ENCODE data around the gene OTOF. TPM values are rescaled to one million over a fixed set of nuclear protein-coding genes. Genes with fewer than 3 reads are reported as not detected.

OTOF gene
- total and polyA plus RNA-seq, 8 donors, result 0.06 to 3.6 (median 0.29) TPM; not detected in 3

DNA sequence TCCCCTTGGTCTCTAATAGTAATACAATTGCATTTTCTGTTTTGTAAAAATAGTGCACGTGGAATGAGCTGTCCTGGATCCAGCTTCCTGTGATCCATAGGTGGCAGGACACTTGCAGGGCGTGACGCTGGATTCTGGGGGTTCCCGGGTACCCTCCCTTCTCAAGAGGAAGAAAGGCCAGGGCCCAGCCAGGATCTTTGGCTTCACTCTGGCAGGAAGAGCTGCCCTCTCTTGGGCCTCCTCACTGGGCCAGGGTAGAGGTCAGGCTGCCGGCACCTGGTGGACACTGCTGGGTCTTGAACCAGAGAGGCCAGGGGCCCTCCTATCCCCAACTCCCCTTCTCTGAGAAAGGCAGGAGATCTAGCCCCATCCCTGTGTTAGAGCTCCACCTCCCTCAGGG, 37.8 kb upstream of the OTOF start:
- 58 to 73% (median 68%) methylated on average over 5 of the region's 5 CpGs for WGBS, 5 donors
- TF ChIP-seq, protein P1, sequence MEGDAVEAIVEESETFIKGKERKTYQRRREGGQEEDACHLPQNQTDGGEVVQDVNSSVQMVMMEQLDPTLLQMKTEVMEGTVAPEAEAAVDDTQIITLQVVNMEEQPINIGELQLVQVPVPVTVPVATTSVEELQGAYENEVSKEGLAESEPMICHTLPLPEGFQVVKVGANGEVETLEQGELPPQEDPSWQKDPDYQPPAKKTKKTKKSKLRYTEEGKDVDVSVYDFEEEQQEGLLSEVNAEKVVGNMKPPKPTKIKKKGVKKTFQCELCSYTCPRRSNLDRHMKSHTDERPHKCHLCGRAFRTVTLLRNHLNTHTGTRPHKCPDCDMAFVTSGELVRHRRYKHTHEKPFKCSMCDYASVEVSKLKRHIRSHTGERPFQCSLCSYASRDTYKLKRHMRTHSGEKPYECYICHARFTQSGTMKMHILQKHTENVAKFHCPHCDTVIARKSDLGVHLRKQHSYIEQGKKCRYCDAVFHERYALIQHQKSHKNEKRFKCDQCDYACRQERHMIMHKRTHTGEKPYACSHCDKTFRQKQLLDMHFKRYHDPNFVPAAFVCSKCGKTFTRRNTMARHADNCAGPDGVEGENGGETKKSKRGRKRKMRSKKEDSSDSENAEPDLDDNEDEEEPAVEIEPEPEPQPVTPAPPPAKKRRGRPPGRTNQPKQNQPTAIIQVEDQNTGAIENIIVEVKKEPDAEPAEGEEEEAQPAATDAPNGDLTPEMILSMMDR (IDR thresholded peaks at IDR 0.05), result no peak
- no peak for TF ChIP-seq POLR2A (IDR thresholded peaks at IDR 0.05)
- TF ChIP-seq POLR2AphosphoS5 (IDR thresholded peaks at IDR 0.05), result no peak
- no peak for TF ChIP-seq EP300 (IDR thresholded peaks at IDR 0.05)
- DNase-seq, result no peak
- Histone ChIP-seq H3K4me1 (no peaks in the 10 kb centered on the region), H3K27ac (no peak overlapping the region), H3K36me3 (no peaks in the 10 kb centered on the region), H3K4me3 (no peak overlapping the region), H3K27me3 (peaks cover 0 to 27% (median 0%) of the 10 kb centered on the region in 3 donors), H3K9me3 (no peaks in the 10 kb centered on the region)
- intact Hi-C loops (cut with DNase I; ENCODE audit: low total_unique reads), result no loop called here

DNA sequence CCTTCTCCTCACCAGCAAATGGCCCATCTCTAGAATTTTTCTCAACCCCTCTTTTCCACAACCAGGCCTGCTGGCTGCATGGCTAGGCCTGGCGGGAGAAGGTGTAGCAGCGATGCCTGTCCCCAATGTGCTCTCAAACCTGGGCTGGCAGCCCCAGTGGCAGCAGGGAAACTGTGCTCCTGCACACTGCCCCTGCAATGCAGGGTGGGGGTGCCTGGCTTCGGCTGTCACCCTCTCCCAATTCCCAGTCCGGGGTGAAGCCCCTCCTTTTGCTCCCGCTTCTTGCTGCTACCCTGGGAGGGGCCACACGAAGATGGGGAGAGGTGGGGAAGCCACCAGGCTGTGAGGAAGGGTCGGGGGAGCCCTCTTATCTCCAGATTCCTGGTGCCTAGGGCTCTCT, 36.1 kb upstream of the OTOF start:
- H3K27me3 ChIP-seq, result peaks cover 0 to 10% (median 0%) of the 10 kb centered on the region in 3 donors
- TF ChIP-seq POLR2AphosphoS5 (IDR thresholded peaks at IDR 0.05), result no peak
- no peak for TF ChIP-seq POLR2A (IDR thresholded peaks at IDR 0.05)
- TF ChIP-seq, protein P1 (IDR thresholded peaks at IDR 0.05), result no peak
- no peak for TF ChIP-seq EP300 (IDR thresholded peaks at IDR 0.05)
- no peaks in the 10 kb centered on the region for H3K9me3 ChIP-seq
- no peak for DNase-seq
- H3K4me3 ChIP-seq, result no peak overlapping the region
- H3K27ac ChIP-seq, result no peak overlapping the region
- no peaks in the 10 kb centered on the region for H3K36me3 ChIP-seq
- H3K4me1 ChIP-seq, result no peaks in the 10 kb centered on the region
- intact Hi-C loops (cut with DNase I; ENCODE audit: low total_unique reads), result no loop called here
- 68 to 84% (median 81%) methylated on average over 4 to 7 of the region's 7 CpGs for WGBS, 5 donors

DNA sequence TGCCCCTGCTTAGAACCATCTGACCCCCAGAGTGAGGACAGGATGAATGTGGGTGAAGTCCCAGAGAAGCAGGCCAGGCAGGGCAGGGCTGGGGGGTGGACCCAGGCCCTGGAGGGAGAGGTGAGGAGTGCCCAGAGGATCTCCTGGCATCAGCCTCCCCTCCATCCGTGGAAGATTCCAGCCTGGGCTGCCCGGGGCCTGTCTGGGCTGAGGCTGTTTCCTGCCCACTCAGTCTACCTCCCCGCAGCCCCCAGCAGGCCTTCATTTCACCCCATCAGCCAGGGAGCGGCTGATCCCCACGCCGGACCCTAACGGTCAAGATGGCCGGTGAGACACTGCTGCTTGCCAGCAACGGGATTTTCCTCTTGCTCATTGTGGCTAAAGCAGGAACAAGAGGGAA, 35.3 kb upstream of the OTOF start:
- Histone ChIP-seq H3K27ac (no peak overlapping the region), H3K4me1 (no peaks in the 10 kb centered on the region), H3K4me3 (no peak overlapping the region), H3K9me3 (no peaks in the 10 kb centered on the region), H3K36me3 (no peaks in the 10 kb centered on the region), H3K27me3 (peaks cover 0 to 2% (median 0%) of the 10 kb centered on the region in 3 donors)
- no peak for DNase-seq
- WGBS, 5 donors, result 75 to 91% (median 80%) methylated on average over 9 of the region's 9 CpGs
- intact Hi-C loops (cut with DNase I; ENCODE audit: low total_unique reads), result no loop called here
- TF ChIP-seq, protein P1 (IDR thresholded peaks at IDR 0.05), result no peak
- TF ChIP-seq POLR2A (IDR thresholded peaks at IDR 0.05) (no peak), POLR2AphosphoS5 (IDR thresholded peaks at IDR 0.05) (no peak), EP300 (IDR thresholded peaks at IDR 0.05) (no peak)

DNA sequence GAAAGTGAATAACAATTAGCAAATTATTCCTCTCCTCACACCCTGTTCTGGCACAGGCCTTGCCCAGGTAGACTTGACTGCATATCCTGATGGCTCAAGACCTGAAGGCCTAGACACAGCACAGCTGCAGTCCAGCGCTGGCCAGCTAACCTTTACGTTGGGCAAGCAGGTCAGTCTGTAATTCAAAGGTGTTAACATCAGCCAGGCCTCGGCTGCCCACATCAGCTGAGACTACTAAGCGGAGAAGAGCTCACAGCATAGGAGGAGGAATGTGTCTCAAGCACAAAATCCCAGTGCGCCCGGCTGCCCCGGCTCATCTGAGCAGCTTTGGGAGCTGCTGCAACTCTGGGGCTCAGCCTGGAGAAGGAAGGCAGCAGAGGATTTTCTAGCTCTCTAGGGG, 33.5 kb upstream of the OTOF start:
- no peak overlapping the region for H3K4me3 ChIP-seq

More for the DNA sequence above, 33.5 kb upstream of the OTOF start:
- DNase-seq, result no peak
- 83 to 96% (median 93%) methylated on average over 6 to 7 of the region's 7 CpGs for WGBS, 5 donors
- Histone ChIP-seq H3K36me3 (no peaks in the 10 kb centered on the region), H3K27me3 (no peaks in the 10 kb centered on the region), H3K9me3 (no peaks in the 10 kb centered on the region), H3K4me1 (no peaks in the 10 kb centered on the region), H3K27ac (no peak overlapping the region)
- TF ChIP-seq, protein P1 (IDR thresholded peaks at IDR 0.05), result no peak
- no peak for TF ChIP-seq POLR2A (IDR thresholded peaks at IDR 0.05)
- no peak for TF ChIP-seq POLR2AphosphoS5 (IDR thresholded peaks at IDR 0.05)
- TF ChIP-seq EP300 (IDR thresholded peaks at IDR 0.05), result no peak
- intact Hi-C loops (cut with DNase I; ENCODE audit: low total_unique reads), result no loop called here

Measured in stomach (tissue), 9 donors.